ENCODE measurements around the gene KLF13.
A peak's percentile ranks its signal among the peaks of the same experiment; 100 is the strongest.

Gene KLF13

GRCh38 chr15:31381801-31382712, 55.4 kb downstream of the KLF13 start:
- no peak for DNase-seq (ENCODE audit: low read depth in 2 of 2)

GRCh38 chr15:31382713-31383045, 56.0 kb downstream of the KLF13 start:
- DNase-seq (ENCODE audit: low read depth in 2 of 2) = no peak

- DNase-seq (ENCODE audit: low read depth in 2 of 2) = no peak
Observed at GRCh38 chr15:31383139-31383538, 56.5 kb downstream of the KLF13 start.

GRCh38 chr15:31384568-31384967, 57.9 kb downstream of the KLF13 start:
- DNase-seq (ENCODE audit: low read depth in 2 of 2) = no peak

GRCh38 chr15:31385736-31386135, 59.1 kb downstream of the KLF13 start:
- no peak for DNase-seq (ENCODE audit: low read depth in 2 of 2)

GRCh38 chr15:31387092-31387478, 60.5 kb downstream of the KLF13 start:
- no peak for DNase-seq (ENCODE audit: low read depth in 2 of 2)

- DNase-seq (ENCODE audit: low read depth in 2 of 2) = no peak
Observed at GRCh38 chr15:31387479-31388118, 61.0 kb downstream of the KLF13 start.

GRCh38 chr15:31389576-31389975, 62.9 kb downstream of the KLF13 start:
- DNase-seq (ENCODE audit: low read depth in 2 of 2) = no peak

GRCh38 chr15:31390029-31390428, 63.4 kb downstream of the KLF13 start:
- DNase-seq (ENCODE audit: low read depth in 2 of 2) = no peak

GRCh38 chr15:31390777-31391486, 64.3 kb downstream of the KLF13 start:
- DNase-seq (ENCODE audit: low read depth in 2 of 2) = no peak

GRCh38 chr15:31391687-31392671, 65.3 kb downstream of the KLF13 start:
- DNase-seq (ENCODE audit: low read depth in 2 of 2) = peak; percentile 71 to 79

GRCh38 chr15:31392761-31393401, 66.2 kb downstream of the KLF13 start:
- no peak for DNase-seq (ENCODE audit: low read depth in 2 of 2)

- DNase-seq (ENCODE audit: low read depth in 2 of 2) = no peak
Observed at GRCh38 chr15:31393444-31394091, 66.9 kb downstream of the KLF13 start.

- DNase-seq (ENCODE audit: low read depth in 2 of 2) = no peak
Observed at GRCh38 chr15:31396881-31397560, 70.4 kb downstream of the KLF13 start.

GRCh38 chr15:31397851-31398661, 71.4 kb downstream of the KLF13 start:
- DNase-seq (ENCODE audit: low read depth in 2 of 2) = no peak

- DNase-seq (ENCODE audit: low read depth in 2 of 2) = no peak
Observed at GRCh38 chr15:31398677-31399301, 72.2 kb downstream of the KLF13 start.

- no peak for DNase-seq (ENCODE audit: low read depth in 2 of 2)
Observed at GRCh38 chr15:31399544-31400171, 73.0 kb downstream of the KLF13 start.

Measured in stimulated activated CD8-positive, alpha-beta memory T cell treated with anti-CD3 and anti-CD28 coated beads, Interleukin-2, amount 100 ng/mL, for 48 hours (primary cell).